Activated T-cell treated with anti-CD3 and anti-CD28 coated beads, Interleukin-2, amount 50 U/mL, for 4 hours (primary cell): ENCODE results near the gene COL5A1. TPM values are rescaled to one million over a fixed set of nuclear protein-coding genes. Genes with fewer than 3 reads are reported as not detected.

Experiments used
- ATAC-seq, 2 donors: fragments of 200-7000 bp; cut with Tn5 transposase; one replicate each; pipeline ENCODE4 v1.10.0; 2021
- DNase-seq: peaks from one replicate; pipeline ENCODE4 v3.0.0-alpha.2; 2020
- H3K27me3 Mint-ChIP-seq: one replicate; pipeline ENCODE4 v1.8.0; 2021; ENCODE audit warnings: low read depth, mixed read lengths
- H3K36me3 Mint-ChIP-seq: one replicate; pipeline ENCODE4 v1.8.0; 2022; ENCODE audit warnings: mixed read lengths; ENCODE audit not compliant: insufficient read depth
- H3K4me1 Mint-ChIP-seq: one replicate; pipeline ENCODE4 v1.8.0; 2021; ENCODE audit warnings: low read depth, mixed read lengths
- H3K4me3 Mint-ChIP-seq: one replicate; pipeline ENCODE4 v1.8.0; 2021; ENCODE audit warnings: mild to moderate bottlenecking, moderate library complexity, mixed read lengths
- H3K9me3 Mint-ChIP-seq: one replicate; pipeline ENCODE4 v1.8.0; 2021; ENCODE audit warnings: mixed read lengths
- total RNA-seq, 3 donors: library from RNA; stranded (reverse); gene quantifications; one replicate each; pipeline ENCODE4 v1.2.1, GENCODE V29; 2021

COL5A1 gene
- total RNA-seq, 3 donors from 2014 or later, result 0.14 to 0.30 (median 0.21) TPM

DNA sequence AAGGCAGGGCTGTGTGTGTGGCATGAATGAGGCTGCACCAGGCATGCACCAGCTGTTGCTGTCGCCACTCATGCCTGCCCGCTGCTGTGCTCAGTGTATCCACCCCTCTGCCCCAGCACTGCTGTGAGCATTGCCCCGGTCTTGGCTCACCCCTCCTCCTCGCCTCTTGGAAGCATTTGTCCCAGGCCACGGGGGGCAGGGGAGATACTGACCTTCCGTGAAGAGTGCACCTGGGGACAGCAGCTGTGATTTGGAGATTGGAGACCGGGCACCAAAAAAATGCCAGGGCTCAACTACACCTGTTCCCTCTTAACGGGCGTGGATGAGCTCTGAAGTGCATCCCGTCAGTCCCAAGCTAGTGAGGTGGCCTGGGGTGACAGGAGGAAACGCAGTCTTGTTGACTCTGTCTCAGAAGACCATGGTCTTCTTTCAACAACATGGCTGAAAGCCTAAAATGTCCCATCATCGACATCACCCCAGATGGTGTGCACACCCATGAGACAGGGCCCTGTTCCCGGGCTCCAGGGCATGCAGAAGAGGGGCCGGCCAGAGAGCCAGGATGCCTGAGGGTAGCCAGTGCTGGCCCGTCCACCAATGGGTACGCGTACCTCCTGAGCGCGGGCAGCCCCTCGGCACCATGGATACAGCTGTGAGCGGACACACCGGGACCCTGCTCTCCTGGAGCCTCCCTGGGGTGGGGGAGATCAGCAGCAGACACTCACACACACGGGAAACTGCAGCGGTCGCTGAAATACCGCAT, 115.8 kb downstream of the COL5A1 start:
- H3K9me3 Mint-ChIP-seq, result no peaks in the 10 kb centered on the region
- ATAC-seq, result no peak
- H3K27me3 Mint-ChIP-seq, result no peaks in the 10 kb centered on the region
- no peak for DNase-seq
- H3K36me3 Mint-ChIP-seq, result no peaks in the 10 kb centered on the region
- no peak overlapping the region for H3K4me3 Mint-ChIP-seq
- H3K4me1 Mint-ChIP-seq, result no peaks in the 10 kb centered on the region

DNA sequence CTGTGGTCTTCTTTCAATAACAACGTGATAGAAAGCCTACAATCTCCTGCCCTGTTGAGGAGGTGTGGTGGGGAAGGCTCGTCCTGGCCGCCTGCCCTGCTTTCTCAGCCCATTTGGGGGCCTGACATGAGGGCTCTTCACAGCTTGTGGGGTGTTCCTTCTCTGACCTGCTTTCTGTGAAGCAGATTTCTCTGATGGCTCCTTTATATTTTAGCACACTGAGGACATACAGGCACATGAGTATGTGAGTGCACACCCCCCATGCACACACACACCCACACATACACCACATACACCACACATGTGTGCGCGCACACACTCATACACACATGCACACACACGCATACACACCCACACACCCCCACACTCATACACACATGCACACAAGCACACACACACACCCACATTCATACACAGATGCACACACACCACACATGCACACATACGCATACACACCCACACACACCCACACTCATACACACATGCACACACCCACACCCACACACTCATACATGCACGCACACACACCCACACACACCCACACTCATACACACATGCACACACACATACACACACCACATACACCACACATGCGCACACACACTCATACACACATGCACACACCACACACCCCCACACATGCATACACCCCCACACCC, 117.5 kb downstream of the COL5A1 start:
- no peaks in the 10 kb centered on the region for H3K4me1 Mint-ChIP-seq
- H3K4me3 Mint-ChIP-seq, result no peak overlapping the region
- no peak for ATAC-seq
- H3K36me3 Mint-ChIP-seq, result no peaks in the 10 kb centered on the region
- H3K27me3 Mint-ChIP-seq, result no peaks in the 10 kb centered on the region
- H3K9me3 Mint-ChIP-seq, result no peaks in the 10 kb centered on the region
- no peak for DNase-seq

DNA sequence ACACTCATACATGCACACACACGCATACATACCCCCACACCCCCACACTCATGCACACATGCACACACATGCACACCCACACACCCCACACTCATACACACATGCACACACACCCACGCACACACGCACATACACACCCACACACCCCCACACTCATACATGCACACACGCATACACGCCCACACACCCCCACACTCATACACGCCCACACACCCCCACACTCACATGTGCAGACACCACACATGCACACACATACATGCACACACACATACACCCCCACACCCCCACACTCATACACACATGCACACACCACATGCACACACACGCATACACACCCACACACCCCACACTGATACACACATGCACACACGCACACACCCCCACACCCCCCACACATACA, 118.3 kb downstream of the COL5A1 start:
- no peaks in the 10 kb centered on the region for H3K9me3 Mint-ChIP-seq
- DNase-seq, result no peak
- no peak for ATAC-seq
- H3K4me1 Mint-ChIP-seq, result no peaks in the 10 kb centered on the region
- no peaks in the 10 kb centered on the region for H3K27me3 Mint-ChIP-seq
- H3K4me3 Mint-ChIP-seq, result no peak overlapping the region
- no peaks in the 10 kb centered on the region for H3K36me3 Mint-ChIP-seq

DNA sequence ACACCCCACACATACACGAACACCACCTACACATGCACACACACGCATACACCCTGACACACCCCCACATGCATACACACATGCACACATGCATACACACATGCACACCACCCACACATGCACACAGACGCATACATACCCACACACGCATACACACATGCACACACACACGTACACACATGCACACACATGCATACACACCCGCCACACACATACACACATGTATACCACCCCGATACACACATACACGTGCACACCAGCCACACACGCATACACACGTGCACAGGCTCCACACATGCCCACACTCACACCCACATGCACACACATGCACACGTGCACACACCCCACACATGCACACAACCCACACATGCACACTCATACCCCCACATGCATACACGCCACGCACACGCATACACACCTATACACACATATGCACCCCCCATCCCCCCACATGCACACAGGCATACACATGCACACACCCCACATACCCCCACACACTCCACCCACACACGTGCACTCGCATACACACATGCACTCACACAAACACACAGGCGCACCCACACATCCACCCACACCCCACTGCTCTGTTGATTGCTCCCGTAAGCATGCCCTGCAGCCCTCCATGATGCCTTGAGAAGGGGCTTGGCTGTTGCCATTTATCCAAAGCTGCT, 119.3 kb downstream of the COL5A1 start:
- H3K4me1 Mint-ChIP-seq, result no peaks in the 10 kb centered on the region

DNA sequence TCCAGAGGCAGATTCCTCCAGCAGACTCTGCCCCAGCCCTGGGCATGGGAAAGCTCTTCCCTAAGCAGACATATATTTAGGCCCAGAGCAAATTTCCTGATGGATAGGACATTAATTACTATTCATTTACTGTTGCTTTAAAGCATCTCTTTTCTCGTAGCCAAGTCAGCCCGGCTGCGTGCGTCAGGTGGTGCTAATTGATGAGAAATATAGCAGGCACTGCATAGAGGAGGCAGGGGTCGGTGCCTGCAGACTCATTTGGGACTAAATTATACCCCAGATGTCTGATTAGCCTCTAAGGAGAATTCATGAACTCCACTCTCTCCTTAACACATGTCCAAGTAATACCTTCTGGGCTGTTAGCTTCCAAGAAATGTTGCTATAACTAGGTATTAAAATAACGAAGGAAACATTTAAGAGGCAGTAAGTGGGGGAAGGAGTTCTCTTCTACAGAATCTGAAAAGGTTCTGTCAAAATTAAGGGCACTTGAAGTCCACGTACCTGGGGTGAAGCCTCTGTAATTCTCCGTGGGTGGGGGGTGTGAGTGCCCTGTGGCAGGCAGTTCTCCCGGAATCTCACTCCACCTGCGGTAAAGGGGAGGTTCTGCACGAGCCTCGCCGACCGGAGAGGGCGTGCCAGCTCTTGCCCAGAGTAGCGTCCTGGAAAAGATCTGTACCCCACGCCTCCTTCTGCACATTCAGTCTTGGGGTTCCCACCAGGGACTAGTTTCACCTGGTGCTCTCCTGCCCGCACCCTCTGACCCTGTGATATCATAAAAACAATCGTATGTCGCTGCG, 123.1 kb downstream of the COL5A1 start:
- Mint-ChIP-seq H3K9me3 (no peaks in the 10 kb centered on the region), H3K4me1 (no peaks in the 10 kb centered on the region)

More for the DNA sequence above, 119.3 kb downstream of the COL5A1 start:
- Mint-ChIP-seq H3K9me3 (no peaks in the 10 kb centered on the region), H3K36me3 (no peaks in the 10 kb centered on the region), H3K27me3 (no peaks in the 10 kb centered on the region), H3K4me3 (no peak overlapping the region)
- no peak for ATAC-seq
- no peak for DNase-seq

DNA sequence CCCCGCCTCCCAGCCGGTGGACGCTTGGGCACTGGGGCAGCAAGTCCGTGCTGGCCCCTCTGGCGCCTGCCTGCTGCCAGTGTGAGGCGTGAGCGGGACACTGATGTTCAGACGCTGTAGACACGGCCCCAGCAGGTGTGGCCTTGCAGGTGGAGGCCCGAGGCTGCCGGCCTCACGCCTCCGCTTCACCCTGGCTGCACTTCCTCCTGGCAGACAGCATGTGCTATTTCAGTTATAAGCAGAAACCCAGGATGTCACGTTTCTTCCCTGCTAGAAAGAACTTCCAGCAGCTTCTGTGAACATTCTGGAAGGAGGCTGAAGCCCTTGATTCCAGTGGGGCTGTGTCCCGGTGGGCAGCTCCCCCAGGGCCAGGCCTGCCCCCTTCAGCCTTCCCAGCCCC, 124.2 kb downstream of the COL5A1 start:
- H3K4me1 Mint-ChIP-seq, result no peaks in the 10 kb centered on the region
- DNase-seq (no peak), ATAC-seq (no peak)
- H3K27me3 Mint-ChIP-seq, result peaks cover 1% of the 10 kb centered on the region
- H3K36me3 Mint-ChIP-seq, result no peaks in the 10 kb centered on the region
- no peak overlapping the region for H3K4me3 Mint-ChIP-seq
- no peaks in the 10 kb centered on the region for H3K9me3 Mint-ChIP-seq

More for the DNA sequence above, 123.1 kb downstream of the COL5A1 start:
- Mint-ChIP-seq H3K36me3 (no peaks in the 10 kb centered on the region), H3K4me3 (no peak overlapping the region), H3K27me3 (no peaks in the 10 kb centered on the region)
- no peak for ATAC-seq
- no peak for DNase-seq

DNA sequence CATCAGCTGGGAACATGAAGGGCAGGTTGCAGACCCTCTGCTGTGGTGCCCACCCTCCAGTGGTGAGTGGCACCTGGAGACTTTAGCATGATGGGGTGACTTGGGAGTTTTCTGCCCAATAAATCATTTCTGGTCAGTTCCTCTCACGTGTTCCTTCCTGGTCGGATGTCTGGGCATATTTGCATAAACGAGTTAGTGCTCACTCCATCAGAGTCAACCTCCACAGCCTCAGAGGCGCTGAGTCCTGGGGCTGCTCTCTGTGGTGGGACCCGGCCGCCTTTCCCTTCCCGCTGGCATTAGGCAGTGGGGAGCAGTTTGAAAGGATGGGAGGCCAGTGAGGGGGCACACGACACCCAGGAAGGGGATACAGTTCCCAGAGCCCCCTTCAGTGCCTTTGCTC, 125.0 kb downstream of the COL5A1 start:
- H3K27me3 Mint-ChIP-seq, result peaks cover 4% of the 10 kb centered on the region
- no peak overlapping the region for H3K4me3 Mint-ChIP-seq
- no peaks in the 10 kb centered on the region for H3K36me3 Mint-ChIP-seq
- no peaks in the 10 kb centered on the region for H3K4me1 Mint-ChIP-seq
- no peaks in the 10 kb centered on the region for H3K9me3 Mint-ChIP-seq
- ATAC-seq (no peak), DNase-seq (no peak)

DNA sequence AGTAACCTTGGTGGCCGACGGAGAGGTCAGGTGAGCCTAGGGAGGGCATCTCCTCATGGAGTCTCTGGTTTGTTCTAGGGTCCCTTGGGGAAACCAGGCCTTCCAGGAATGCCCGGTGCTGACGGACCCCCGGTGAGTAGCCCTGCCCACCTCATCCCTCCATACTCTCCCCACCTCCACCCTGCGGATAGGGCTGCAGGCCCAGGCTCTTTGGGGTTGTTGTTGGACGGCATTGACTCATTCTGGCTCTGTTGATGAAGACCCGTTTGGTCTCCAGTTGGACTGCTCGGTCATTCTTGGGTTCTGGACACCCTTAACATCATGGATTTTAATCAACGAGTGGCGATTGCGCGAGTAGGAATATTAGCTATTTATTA, 126.7 kb downstream of the COL5A1 start:
- DNase-seq (no peak), ATAC-seq (no peak)
- Mint-ChIP-seq H3K27me3 (peaks cover 4% of the 10 kb centered on the region), H3K36me3 (no peaks in the 10 kb centered on the region), H3K4me3 (no peak overlapping the region), H3K9me3 (no peaks in the 10 kb centered on the region), H3K4me1 (no peaks in the 10 kb centered on the region)

DNA sequence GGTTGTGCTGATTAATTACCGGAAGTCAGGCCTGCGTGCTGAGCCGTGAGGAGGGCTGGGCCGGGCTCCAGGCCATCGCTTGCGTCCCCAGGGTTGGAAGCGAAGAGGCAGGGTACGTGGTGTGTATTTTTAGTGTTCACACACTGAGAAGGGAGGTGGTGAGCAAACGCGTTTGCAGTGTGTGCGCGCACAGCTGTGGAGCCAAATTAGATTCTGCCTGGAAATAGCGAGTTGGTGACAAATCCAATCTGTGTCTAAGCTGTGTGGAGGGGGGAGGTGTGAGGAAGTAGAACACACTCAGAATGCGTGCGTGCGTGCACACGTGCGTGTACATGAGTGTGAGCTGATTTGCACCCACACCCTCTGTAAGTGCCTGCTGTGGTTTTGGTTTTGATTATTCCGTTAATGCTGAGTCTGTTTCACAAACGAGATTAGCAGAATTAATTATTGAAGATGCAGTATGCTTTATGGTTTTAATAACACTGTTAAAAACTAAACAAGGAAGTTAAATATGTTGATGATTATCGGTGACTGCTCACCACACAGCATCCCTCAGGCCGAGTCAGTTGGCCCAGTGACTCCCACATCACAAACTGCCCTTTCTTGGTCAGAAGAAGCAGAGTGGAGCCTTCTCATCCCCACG, 127.2 kb downstream of the COL5A1 start:
- no peaks in the 10 kb centered on the region for H3K4me1 Mint-ChIP-seq
- no peaks in the 10 kb centered on the region for H3K9me3 Mint-ChIP-seq
- H3K4me3 Mint-ChIP-seq, result no peak overlapping the region
- DNase-seq, result no peak
- no peak for ATAC-seq
- H3K27me3 Mint-ChIP-seq, result peaks cover 4% of the 10 kb centered on the region
- no peaks in the 10 kb centered on the region for H3K36me3 Mint-ChIP-seq

DNA sequence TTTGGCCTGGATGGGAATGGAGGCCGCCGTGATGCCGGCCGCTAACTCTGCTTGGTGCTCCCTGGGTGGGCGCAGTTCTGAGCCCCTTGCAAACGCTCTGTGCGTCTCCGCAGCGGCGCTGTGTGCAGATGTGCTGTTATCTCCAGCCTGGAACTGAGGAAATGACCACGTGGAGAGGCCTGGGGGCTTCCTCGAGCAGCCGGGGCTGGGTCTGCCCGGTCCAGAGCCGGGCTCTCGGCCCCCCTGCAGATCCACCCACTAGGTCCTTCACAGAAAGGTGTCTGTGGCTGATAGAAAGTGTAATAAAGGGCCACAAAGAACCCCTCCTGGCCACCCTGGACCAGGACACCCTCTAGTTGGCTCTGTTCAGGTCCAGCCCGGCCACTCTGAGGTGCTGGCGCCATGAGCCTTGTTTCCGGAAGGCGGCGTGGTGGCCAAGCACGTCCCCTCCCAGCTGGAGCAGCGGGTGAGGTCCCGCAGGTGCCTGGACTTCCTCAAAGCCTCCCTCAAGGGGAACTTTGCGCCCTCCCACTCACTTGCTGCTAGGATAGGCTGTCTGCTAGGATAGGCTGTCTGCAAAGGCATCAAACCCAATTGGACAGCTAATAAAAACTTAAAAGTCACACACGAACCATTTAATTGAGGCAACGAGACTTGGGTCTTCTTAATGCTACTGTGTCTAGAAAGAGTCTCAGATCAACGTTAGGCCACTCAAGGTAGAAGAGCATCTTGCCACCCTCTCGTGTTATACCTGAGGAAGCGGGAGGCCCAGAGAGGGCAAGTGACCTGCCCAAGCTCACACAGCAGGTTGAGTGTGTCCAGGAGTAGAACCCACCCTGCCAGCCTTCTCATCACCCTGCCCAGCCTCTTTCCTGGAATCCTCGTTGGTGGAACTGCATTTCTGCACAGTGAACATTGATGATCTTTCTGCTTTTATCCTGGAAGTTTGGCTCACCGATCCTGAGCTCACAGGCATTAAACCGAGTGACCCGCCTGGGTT, 129.7 kb downstream of the COL5A1 start:
- no peaks in the 10 kb centered on the region for H3K4me1 Mint-ChIP-seq
- H3K27me3 Mint-ChIP-seq, result peaks cover 4% of the 10 kb centered on the region
- no peak for DNase-seq
- H3K9me3 Mint-ChIP-seq, result no peaks in the 10 kb centered on the region
- no peak for ATAC-seq
- H3K36me3 Mint-ChIP-seq, result no peaks in the 10 kb centered on the region
- H3K4me3 Mint-ChIP-seq, result no peak overlapping the region

DNA sequence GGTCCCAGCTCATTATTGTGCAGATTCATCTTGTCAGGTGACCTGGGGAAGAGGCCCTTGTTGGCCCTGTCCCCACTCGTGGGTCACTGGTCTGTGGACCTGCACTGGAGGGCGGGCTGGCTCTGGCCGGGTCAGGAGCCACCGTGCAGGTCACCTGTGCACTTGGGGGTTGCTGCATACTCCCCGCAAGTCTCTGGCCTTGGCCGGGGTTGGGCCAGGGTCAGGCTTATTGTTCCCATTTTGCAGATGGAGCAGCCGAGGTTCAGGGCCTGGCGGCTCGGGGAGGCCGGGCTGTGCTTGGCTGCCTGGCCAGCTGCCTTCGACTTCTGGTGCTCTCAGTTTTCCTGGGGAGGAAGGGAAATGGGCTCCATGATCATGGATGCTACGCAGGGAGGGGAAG, 130.7 kb downstream of the COL5A1 start:
- H3K27me3 Mint-ChIP-seq, result peaks cover 4% of the 10 kb centered on the region
- H3K4me1 Mint-ChIP-seq, result no peaks in the 10 kb centered on the region
- DNase-seq, result no peak
- no peaks in the 10 kb centered on the region for H3K36me3 Mint-ChIP-seq
- no peak overlapping the region for H3K4me3 Mint-ChIP-seq
- no peak for ATAC-seq
- no peaks in the 10 kb centered on the region for H3K9me3 Mint-ChIP-seq

DNA sequence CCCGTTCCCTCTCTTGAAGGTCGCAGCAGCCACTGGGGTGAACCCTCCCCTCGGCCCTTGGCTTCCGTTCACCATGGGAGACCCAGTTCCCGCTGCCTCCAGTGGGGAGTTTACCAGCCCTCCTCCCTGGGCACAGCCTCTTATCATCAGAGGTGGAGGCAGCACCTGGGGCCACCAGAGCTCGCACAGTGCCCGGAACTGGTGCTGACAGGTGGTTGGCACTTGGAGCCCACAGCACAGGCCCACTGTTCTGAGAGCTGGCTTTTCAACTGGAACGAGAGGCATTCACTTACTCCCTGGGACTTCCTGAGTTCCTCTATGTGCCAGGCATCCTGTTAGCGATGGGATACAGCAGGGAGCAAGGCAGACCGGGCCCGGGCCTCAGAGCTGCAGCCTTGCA, 132.2 kb downstream of the COL5A1 start:
- Mint-ChIP-seq H3K4me1 (no peaks in the 10 kb centered on the region), H3K4me3 (no peak overlapping the region), H3K9me3 (no peaks in the 10 kb centered on the region), H3K27me3 (peaks cover 4% of the 10 kb centered on the region), H3K36me3 (no peaks in the 10 kb centered on the region)
- no peak for DNase-seq
- ATAC-seq, result no peak

DNA sequence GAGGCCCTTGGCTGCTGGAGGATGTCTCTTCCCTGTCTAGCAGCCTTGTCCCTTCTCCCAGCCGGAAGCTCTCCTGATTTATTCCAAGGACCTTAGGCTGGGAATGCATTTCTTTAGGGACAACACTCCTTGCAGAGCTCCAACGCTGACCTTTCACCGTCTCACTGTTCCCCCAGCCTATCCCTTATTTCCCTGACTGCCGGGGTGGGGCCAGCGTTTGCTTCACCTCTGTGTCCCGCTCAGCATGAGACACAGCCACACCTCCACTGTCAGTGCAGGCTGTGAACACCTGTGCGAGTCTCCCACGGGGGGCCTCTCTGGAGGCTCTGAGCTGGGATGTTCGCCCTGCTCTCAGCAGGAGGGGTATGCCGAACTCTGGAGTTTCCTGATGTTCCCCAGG, 132.8 kb downstream of the COL5A1 start:
- peaks cover 4% of the 10 kb centered on the region for H3K27me3 Mint-ChIP-seq
- H3K9me3 Mint-ChIP-seq, result no peaks in the 10 kb centered on the region
- DNase-seq (no peak), ATAC-seq (no peak)
- H3K36me3 Mint-ChIP-seq, result no peaks in the 10 kb centered on the region
- no peak overlapping the region for H3K4me3 Mint-ChIP-seq
- H3K4me1 Mint-ChIP-seq, result no peaks in the 10 kb centered on the region
